KG1 (cell line): ENCODE results near the gene ABCA2.

Experiments used
- DNase-seq: peaks from one replicate; lab custom pipeline; 2025; lab: John Stamatoyannopoulos, UW

ABCA2 gene

GRCh38 chr9:136962701-136963248 lies 65.3 kb downstream of the ABCA2 start:
- no peak for DNase-seq

- DNase-seq: no peak
Observed at GRCh38 chr9:136962163-136962562, 65.9 kb downstream of the ABCA2 start.

GRCh38 chr9:136961279-136962065 lies 66.6 kb downstream of the ABCA2 start:
- no peak for DNase-seq

- no peak for DNase-seq
Observed at GRCh38 chr9:136960938-136961275, 67.1 kb downstream of the ABCA2 start.

GRCh38 chr9:136960212-136960937 lies 67.7 kb downstream of the ABCA2 start:
- DNase-seq: no peak

GRCh38 chr9:136958898-136959850 lies 68.9 kb downstream of the ABCA2 start:
- DNase-seq: no peak

GRCh38 chr9:136958473-136958872 lies 69.6 kb downstream of the ABCA2 start:
- no peak for DNase-seq

- no peak for DNase-seq
Observed at GRCh38 chr9:136957901-136958300, 70.1 kb downstream of the ABCA2 start.

GRCh38 chr9:136957461-136957860 lies 70.6 kb downstream of the ABCA2 start:
- DNase-seq: no peak
